ENCODE data around the gene HECW1. TPM values are rescaled to one million over a fixed set of nuclear protein-coding genes. Genes with fewer than 3 reads are reported as not detected.

Gene HECW1
- total and polyA plus RNA-seq, 4 donors: 0.05 TPM; not detected in 3

DNA sequence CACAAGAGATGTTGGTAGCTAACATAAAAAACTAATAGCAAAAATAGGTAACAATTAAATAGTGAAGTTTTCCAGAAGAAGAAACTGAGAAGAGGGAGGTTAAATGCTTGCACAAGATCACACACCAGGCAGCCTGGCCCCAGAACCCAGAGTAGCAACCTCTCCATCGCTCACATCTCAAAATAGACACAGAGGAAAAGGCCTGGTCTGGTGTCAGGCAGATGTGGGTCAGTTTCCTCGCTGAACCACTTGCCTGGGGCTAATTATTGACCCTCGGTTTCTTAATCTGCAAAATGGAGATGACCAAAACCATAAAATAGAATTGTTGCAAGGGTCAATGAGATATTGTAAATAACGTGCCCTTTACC is 425.9 kb downstream of the HECW1 start:
- no peaks in the 10 kb centered on the region for H3K27me3 ChIP-seq (ENCODE audit: control insufficient read depth in 4 of 4, insufficient read depth in 4 of 4, low read length in 3 of 4)
- WGBS: 60% methylated on average over 4 of the region's 4 CpGs
- no peaks in the 10 kb centered on the region for H3K9me3 ChIP-seq (ENCODE audit: control insufficient read depth in 4 of 4, low read length in 3 of 4)
- no peak overlapping the region for H3K27ac ChIP-seq (ENCODE audit: low read depth in 1 of 2, low read length in 2 of 2)
- H3K9ac ChIP-seq (ENCODE audit: low read depth in 1 of 2, low read length in 2 of 2): no peak overlapping the region
- H3K4me1 ChIP-seq (ENCODE audit: control insufficient read depth in 4 of 4, insufficient read depth in 4 of 4, low read length in 3 of 4): no peaks in the 10 kb centered on the region
- no peak for TF ChIP-seq RAD21 (IDR thresholded peaks at IDR 0.05)
- no peak for TF ChIP-seq EGR1 (IDR thresholded peaks at IDR 0.05; ENCODE audit: low read depth in 2 of 2)
- TF ChIP-seq RXRA (IDR thresholded peaks at IDR 0.05): no peak
- TF ChIP-seq JUND (IDR thresholded peaks at IDR 0.05): no peak
- TF ChIP-seq, protein P1, sequence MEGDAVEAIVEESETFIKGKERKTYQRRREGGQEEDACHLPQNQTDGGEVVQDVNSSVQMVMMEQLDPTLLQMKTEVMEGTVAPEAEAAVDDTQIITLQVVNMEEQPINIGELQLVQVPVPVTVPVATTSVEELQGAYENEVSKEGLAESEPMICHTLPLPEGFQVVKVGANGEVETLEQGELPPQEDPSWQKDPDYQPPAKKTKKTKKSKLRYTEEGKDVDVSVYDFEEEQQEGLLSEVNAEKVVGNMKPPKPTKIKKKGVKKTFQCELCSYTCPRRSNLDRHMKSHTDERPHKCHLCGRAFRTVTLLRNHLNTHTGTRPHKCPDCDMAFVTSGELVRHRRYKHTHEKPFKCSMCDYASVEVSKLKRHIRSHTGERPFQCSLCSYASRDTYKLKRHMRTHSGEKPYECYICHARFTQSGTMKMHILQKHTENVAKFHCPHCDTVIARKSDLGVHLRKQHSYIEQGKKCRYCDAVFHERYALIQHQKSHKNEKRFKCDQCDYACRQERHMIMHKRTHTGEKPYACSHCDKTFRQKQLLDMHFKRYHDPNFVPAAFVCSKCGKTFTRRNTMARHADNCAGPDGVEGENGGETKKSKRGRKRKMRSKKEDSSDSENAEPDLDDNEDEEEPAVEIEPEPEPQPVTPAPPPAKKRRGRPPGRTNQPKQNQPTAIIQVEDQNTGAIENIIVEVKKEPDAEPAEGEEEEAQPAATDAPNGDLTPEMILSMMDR (IDR thresholded peaks at IDR 0.05; ENCODE audit: low read depth, low read length, missing input control): no peak
- no peak for TF ChIP-seq YY1 (IDR thresholded peaks at IDR 0.05)
- TF ChIP-seq, protein P2, sequence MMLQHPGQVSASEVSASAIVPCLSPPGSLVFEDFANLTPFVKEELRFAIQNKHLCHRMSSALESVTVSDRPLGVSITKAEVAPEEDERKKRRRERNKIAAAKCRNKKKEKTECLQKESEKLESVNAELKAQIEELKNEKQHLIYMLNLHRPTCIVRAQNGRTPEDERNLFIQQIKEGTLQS (IDR thresholded peaks at IDR 0.05): no peak
- TF ChIP-seq, protein P3, sequence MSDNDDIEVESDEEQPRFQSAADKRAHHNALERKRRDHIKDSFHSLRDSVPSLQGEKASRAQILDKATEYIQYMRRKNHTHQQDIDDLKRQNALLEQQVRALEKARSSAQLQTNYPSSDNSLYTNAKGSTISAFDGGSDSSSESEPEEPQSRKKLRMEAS (IDR thresholded peaks at IDR 0.05): no peak
- TF ChIP-seq, protein P4, sequence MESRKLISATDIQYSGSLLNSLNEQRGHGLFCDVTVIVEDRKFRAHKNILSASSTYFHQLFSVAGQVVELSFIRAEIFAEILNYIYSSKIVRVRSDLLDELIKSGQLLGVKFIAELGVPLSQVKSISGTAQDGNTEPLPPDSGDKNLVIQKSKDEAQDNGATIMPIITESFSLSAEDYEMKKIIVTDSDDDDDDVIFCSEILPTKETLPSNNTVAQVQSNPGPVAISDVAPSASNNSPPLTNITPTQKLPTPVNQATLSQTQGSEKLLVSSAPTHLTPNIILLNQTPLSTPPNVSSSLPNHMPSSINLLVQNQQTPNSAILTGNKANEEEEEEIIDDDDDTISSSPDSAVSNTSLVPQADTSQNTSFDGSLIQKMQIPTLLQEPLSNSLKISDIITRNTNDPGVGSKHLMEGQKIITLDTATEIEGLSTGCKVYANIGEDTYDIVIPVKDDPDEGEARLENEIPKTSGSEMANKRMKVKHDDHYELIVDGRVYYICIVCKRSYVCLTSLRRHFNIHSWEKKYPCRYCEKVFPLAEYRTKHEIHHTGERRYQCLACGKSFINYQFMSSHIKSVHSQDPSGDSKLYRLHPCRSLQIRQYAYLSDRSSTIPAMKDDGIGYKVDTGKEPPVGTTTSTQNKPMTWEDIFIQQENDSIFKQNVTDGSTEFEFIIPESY (IDR thresholded peaks at IDR 0.05): no peak
- TF ChIP-seq NR2F2 (IDR thresholded peaks at IDR 0.05): no peak
- no peak for TF ChIP-seq GABPA (IDR thresholded peaks at IDR 0.05 in 1 of 2, conservative IDR thresholded peaks at IDR 0.05 in 1 of 2)
- TF ChIP-seq, protein P5, sequence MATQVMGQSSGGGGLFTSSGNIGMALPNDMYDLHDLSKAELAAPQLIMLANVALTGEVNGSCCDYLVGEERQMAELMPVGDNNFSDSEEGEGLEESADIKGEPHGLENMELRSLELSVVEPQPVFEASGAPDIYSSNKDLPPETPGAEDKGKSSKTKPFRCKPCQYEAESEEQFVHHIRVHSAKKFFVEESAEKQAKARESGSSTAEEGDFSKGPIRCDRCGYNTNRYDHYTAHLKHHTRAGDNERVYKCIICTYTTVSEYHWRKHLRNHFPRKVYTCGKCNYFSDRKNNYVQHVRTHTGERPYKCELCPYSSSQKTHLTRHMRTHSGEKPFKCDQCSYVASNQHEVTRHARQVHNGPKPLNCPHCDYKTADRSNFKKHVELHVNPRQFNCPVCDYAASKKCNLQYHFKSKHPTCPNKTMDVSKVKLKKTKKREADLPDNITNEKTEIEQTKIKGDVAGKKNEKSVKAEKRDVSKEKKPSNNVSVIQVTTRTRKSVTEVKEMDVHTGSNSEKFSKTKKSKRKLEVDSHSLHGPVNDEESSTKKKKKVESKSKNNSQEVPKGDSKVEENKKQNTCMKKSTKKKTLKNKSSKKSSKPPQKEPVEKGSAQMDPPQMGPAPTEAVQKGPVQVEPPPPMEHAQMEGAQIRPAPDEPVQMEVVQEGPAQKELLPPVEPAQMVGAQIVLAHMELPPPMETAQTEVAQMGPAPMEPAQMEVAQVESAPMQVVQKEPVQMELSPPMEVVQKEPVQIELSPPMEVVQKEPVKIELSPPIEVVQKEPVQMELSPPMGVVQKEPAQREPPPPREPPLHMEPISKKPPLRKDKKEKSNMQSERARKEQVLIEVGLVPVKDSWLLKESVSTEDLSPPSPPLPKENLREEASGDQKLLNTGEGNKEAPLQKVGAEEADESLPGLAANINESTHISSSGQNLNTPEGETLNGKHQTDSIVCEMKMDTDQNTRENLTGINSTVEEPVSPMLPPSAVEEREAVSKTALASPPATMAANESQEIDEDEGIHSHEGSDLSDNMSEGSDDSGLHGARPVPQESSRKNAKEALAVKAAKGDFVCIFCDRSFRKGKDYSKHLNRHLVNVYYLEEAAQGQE (IDR thresholded peaks at IDR 0.05): no peak
- H3K4me3 ChIP-seq (ENCODE audit: low read depth in 1 of 3, low read length in 3 of 3): no peak overlapping the region
- no peak for DNase-seq (ENCODE audit: low spot score)
- no peaks in the 10 kb centered on the region for H3K36me3 ChIP-seq (ENCODE audit: control insufficient read depth in 4 of 4, insufficient read depth in 3 of 4, low read depth in 1 of 4, low read length in 3 of 4)

DNA sequence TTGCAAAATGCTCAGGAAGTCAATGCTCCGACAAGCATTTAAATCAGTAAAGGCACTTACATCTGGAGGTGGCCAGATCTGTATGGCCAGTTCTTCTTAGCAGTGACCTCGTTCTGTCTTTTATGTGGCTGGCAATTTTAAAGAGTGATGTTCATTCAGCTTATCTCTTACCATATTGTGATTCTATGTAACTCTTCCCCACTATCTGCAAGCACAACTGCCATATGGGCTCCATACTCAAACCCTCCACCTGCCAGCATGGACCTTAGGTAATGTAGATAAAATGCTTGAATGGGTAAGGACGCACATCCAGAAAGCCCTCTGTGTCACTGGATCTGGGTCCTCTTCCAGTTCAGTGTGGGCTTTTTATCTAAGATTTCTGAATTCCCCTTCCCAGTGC is 428.0 kb downstream of the HECW1 start:
- no peak overlapping the region for H3K4me3 ChIP-seq (ENCODE audit: low read depth in 1 of 3, low read length in 3 of 3)
- TF ChIP-seq HNF4G (IDR thresholded peaks at IDR 0.05): no peak
- TF ChIP-seq, protein P5 (IDR thresholded peaks at IDR 0.05): no peak
- TF ChIP-seq RAD21 (IDR thresholded peaks at IDR 0.05): no peak
- no peak for TF ChIP-seq GABPA (IDR thresholded peaks at IDR 0.05 in 1 of 2, conservative IDR thresholded peaks at IDR 0.05 in 1 of 2)
- no peak for TF ChIP-seq EGR1 (IDR thresholded peaks at IDR 0.05; ENCODE audit: low read depth in 2 of 2)
- 93% methylated on average over 3 of the region's 3 CpGs for WGBS
- no peaks in the 10 kb centered on the region for H3K36me3 ChIP-seq (ENCODE audit: control insufficient read depth in 4 of 4, insufficient read depth in 3 of 4, low read depth in 1 of 4, low read length in 3 of 4)
- no peak overlapping the region for H3K27ac ChIP-seq (ENCODE audit: low read depth in 1 of 2, low read length in 2 of 2)
- DNase-seq (ENCODE audit: low spot score): no peak
- no peaks in the 10 kb centered on the region for H3K4me1 ChIP-seq (ENCODE audit: control insufficient read depth in 4 of 4, insufficient read depth in 4 of 4, low read length in 3 of 4)
- H3K9me3 ChIP-seq (ENCODE audit: control insufficient read depth in 4 of 4, low read length in 3 of 4): no peaks in the 10 kb centered on the region
- H3K9ac ChIP-seq (ENCODE audit: low read depth in 1 of 2, low read length in 2 of 2): no peak overlapping the region
- H3K27me3 ChIP-seq (ENCODE audit: control insufficient read depth in 4 of 4, insufficient read depth in 4 of 4, low read length in 3 of 4): no peaks in the 10 kb centered on the region
